HG02870 (cell line): Measurements from ENCODE around the gene CYTH3.
A peak's percentile ranks its signal among the peaks of the same experiment; 100 is the strongest.

ENCODE experiments used
- ATAC-seq: cut with Tn5 transposase; IDR thresholded peaks from one replicate; pipeline ENCODE4 v1.9.1; 2021; ENCODE audit warnings: mild to moderate bottlenecking, moderate library complexity; ENCODE audit not compliant: unreplicated experiment

The CYTH3 gene

DNA sequence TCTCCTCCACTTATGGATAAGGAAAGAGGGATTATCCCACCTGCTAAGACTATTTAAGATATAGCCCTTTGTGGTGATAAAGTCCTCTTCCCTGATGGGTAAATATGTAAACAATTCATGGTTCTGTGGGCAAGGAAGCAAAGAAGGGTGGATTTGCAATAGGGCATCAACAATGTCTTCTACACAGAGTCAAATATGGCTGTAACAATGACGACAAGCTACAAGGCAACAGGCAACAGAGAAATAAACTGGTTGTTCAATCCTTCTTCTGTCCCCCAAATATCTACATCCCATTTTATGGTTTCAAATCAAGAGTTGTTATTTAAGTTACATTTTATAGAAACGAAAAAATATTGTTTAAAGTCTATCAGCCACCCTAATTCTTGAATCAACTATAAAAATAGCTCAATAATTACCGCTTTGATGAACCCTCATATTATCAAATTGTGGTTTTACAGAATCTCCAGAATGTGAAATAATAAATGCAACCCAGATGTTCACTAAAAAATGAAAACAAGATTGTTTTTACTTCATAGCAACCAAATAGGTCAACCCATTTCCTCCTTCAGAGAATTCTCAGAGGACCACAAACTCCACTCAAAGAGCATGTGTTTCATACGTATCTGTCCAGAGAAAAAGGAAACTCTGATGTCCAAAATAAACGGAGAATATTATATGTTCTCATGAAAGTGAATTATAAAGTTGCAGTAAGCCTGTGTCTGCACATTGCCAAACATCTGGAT lies 13.8 kb downstream of the CYTH3 start:
- no peak for ATAC-seq

DNA sequence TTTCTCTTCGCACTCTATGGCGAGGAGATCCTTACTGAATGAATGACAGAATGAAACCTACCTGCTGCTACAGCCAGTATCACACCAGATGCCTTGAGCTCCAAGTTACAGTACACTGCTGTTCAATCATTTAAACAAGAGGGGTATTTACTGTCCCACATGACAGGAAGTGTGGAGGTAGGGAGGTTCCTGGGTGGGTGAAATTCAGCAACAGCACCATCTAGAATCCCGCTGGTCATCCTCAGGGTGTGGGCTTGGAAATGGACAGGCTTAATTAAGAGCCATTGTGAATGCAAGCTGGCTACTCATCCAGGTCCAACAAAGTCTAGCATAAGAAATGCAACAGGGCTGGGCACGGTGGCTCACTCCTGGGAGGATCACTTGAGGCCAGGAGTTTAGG lies 14.7 kb downstream of the CYTH3 start:
- ATAC-seq: no peak

DNA sequence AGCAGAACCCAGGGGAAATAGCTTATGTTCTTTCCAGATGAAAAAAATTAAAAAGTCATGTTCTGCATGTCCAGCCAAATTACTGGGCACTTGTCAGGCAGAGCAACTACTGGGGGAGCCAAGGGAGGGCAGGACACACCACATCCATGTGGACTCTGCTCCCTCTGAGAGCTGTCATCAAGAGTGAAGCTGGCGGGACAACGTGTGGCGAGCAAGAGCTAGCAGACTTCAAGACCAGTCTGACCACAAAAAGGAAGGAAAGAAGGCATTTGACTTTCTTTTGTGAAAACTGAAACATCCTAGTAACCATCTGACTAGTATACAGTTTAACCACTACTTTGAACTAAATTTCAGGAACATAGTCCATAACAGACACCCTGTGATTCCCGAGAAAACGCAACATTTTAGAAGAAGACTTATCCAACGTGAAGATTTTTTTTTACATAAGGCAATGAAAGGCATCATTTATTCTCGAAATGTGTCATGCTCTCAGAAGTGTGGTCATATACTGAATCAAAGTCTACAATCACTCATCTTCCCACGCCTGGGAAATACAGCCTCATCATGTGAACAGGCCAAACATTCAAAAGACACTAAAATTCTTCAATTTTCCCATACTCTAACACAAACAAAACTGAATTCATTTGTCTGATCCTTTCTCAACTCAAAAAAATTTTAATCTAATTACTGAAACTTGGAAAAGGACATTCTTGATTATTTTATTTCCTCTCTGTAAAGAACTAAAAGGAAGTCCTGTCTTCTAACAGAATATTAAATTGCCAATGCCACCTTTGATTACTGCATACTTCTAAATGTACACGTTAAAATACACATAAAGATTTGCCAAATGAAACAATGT lies 15.5 kb downstream of the CYTH3 start:
- peak; percentile 84 for ATAC-seq

DNA sequence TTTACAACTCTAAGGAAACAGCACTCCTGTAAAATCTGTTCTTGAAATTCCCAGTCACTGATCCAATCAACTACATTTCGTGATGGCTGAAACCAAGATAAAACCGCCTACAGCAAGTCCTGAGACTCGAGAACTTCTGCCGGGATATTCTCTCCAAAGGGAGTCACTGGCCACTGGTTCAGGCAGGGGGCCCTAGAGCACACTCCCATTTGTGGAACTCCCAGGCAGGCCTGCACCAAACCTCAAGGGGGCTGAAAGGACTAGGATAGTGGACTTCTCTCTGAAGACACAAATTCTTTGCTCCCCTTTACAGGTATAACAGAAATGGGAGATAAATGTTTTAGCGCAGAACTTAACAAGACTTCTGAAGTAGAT lies 16.3 kb downstream of the CYTH3 start:
- ATAC-seq: no peak

DNA sequence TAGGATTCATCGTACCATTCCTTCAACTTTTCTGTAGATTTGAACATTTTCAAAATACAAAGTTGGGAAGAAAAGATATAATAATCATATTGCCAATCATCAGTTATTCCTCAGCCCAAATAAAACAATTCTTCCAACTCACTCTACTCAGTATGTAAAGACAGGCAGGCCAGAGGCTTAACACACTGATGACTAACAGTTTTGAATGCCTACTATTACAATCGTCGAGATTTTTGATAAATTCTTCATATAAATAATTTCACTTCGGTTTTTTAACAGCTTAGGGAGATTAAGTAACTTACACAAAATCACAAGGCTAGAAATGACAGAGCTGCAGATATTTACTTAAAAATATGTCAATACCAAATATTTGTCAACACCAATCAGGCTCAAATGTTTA lies 17.6 kb downstream of the CYTH3 start:
- no peak for ATAC-seq

DNA sequence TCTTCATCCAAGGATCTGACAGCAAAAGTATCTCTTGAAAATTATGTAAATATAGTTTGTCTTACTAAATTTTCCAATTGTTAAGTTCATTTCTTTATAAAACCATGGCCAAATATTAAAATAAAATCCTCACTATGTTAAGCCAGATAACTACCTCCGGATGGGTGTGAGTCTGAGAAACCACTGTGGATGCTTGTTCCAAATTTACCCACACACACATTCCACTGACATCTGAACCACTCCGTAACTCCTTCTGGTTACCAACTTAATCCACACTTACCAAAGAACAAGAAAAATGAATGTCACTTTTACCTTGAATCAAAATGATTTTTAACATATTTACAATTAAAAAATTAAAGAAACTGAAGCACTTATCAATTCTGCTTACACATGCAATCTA lies 19.7 kb downstream of the CYTH3 start:
- no peak for ATAC-seq

DNA sequence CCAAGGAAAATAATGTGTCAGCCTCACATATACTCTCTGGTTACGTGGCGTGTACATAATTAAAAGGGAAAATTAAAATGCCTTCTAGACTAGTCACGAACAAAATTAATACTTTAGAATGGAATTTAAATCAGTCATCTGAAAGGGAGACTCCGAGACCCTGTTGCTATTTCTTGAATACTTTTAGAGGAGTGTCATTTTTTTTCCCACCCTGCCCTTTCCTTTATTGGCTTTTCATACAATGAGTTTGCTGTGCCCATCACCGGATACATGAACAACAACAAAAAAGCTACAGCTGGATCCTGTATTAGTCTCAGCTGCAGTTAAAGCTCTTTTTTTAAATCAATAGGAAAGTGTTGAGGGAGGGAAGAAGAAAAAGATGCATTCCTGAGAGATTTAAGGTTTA lies 20.1 kb downstream of the CYTH3 start:
- ATAC-seq: no peak

DNA sequence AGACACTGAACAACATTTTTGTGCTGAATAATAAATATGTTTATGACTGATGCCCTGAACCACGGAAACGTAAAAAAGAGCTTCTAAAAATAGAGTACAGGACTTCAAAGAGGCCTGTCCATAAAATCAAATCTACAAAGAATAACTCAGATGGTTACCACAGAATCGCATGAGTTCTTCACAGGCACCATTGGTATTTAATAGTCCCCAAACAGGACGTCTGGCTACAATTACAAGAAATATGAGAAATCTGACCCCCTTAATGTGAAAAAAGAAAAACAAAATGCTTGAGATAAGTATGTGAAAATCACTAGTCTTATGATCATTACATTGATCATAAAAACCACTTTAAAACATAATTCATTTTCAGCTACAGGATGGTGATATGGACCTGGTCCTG lies 20.8 kb downstream of the CYTH3 start:
- no peak for ATAC-seq

DNA sequence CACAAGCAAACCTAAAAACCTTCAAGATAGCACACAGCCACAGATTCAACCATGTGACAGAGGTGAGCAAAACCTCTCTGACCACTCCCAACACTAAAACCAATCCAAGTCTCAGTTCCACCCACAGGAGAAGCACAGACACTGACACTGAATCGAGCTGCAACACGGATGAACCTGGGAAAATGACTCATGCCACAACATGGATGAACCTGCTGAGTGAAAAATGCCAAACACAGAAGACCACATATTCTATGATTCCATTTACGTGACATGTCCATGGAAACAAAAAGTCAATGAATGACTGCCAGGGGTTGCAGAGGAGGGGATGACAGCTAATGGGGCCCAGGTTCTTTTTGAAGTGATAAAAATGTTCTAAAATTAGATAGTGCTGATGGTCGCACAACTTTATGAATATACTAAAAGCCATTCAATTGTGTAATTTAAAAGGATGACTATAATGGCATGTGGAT lies 22.0 kb downstream of the CYTH3 start:
- ATAC-seq: peak; percentile 92

DNA sequence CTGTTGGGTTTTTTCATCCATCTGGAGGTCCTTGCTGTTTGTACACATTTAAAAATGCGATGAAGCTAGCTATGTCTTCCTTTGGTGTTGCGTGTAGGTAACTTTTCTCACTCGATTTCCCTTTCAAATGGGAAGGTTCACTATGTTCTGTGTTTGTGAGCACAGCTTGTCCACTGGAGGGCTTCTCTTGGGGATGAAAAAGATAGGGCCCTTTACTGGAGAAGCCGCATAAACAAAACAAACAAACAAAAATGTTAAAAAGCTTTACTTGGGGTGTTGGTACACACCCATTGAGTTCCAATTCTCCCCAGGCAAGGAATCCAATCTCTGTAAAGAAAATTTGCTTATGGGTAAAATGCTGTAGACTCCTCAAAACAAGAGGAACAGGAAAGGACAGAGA lies 23.4 kb downstream of the CYTH3 start:
- no peak for ATAC-seq

DNA sequence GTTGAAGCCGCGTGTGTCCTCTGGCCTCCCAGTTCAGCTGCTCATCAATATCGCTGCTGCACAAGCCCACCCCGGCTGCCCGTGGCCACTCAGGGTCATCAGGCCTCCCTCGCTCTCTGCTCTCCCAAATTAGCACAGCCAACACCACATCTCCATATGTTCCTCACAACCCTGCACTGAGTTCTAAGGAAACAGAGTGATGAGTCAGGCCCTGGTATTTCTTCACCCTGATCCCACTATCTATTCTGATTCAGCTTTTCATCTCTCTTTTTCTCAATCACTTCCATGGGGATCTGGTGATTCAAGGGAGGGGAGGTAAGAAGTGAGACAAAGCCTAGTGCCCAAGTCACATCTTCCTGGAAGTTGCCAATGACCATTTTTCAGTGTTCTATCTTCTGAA lies 23.8 kb downstream of the CYTH3 start:
- ATAC-seq: no peak

DNA sequence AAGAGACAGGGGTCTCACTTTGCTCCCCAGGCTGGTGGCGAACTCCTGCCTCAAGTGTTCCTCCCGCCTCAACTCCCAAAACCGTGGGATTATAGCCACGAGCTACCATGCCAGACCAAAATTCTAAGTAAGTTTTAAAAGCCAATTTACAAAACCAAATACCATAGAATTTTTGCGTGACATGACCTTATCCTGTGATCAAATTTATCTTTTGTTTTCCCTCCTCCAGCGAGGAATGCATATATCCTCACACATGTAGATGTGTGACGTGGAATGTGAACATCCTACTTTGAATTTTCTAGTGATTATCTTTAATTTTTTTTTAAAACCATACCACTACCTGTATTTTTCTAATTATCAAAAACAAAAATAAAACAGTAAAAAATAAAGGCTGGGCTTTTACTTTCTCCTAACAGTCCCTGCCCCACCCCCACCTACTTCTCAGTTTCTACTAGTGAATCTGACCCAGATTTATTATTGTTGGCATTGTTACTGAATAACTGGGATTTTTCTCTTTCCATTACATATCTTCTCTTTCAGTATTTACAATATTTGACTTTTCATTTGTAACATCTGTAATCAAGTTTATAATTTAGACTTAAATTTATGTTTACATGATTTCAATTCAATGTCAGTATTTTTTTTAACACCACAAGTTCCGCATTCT lies 26.0 kb downstream of the CYTH3 start:
- no peak for ATAC-seq

DNA sequence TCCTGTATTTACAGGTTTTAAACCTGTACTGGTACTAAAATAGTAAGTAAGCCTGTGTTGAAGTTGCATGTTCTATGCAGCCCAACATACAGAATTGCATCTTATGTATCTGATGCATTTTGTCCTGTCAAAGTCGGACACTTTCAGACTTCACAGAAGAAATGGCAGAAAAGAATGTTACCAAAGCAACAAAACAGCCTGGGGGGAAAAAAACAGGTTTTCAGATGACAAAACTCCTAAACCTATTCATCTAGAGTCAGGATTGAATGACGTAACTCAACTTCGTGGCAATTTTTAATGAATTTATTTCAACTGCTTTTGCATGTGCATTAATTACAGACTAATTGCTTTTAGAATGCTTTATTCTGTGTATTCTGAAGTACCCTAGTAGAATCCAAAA lies 28.4 kb downstream of the CYTH3 start:
- ATAC-seq: no peak

DNA sequence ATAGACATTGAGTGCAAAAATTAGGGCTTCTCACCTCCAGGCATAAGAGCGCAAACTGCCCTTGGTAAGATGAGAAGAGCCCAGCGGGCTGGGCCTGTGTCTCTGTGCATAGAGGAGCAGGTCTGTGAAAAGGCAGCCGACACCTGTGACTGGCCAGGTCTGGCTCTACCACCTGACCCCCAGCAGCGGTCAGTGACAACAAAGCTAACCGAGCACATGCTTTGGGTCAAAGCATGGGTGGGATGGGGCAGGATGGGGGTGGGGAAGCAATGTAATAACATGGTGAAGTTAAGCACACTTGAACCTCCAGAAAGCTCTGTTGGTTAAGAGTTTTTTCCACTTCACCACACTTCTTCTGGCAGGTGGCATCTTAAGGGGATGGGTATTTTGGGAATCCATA lies 29.3 kb downstream of the CYTH3 start:
- ATAC-seq: no peak

DNA sequence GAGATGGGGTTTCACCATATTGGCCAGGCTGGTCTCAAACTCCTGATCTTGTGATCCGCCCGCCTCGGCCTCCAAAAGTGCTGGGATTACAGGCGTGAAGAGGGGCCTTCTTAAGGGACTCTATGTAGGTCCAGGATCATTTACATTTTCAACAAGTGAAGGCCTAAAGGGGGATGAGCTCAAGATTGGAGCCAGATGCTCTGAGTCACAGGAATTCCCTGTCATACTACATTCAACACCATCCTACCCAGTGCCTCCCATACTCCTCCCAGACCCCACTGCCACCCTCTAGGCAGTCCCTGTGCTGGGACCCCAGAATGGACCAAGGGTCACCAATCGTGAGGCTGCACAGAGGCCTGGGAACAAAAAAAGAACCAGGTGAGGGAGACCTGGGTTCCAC lies 29.9 kb downstream of the CYTH3 start:
- no peak for ATAC-seq

DNA sequence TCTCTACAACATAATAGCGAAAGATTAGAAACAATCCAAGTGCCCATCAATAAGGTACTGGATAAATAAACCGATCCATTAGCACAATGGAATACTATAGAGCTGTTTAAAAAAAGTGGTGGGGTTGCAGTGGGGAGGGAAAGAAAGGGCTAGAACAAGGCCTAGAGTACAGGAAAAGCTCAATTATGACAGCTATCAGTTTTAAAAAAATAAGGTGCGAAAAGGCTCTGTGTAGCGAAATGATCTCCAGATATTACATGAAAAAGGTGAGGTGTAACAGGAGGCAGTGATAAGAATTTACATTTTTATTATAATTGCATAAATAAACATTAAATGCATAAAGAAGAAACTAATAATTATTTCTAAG lies 30.8 kb downstream of the CYTH3 start:
- no peak for ATAC-seq

DNA sequence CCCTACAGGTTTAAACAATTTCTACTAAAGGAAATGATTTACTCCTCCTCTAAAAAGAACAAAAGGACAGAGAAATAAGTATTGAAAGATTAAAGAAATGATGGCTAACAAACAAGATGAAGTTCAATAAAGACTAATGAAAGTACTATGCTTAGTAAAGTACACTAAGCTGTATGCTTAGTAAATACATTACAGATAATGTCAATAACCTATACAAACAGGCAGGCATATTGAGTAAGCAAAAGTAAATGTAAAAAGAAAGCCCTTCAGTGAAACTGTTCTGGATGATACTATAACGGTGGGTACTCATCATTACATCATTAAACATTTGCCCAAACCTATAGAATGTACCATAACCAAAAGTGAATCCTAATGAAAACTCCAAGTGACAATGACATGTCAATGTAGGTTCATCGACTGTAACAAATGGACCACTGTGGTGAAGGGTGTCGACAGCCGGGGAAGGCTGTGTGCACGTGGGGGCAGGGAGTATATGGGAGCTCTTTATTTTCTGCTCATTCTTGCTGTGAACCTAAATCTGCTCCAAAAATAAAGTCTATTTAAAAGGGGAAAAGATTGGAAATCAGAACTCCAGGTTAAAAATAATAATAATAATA lies 34.0 kb downstream of the CYTH3 start:
- ATAC-seq: no peak

DNA sequence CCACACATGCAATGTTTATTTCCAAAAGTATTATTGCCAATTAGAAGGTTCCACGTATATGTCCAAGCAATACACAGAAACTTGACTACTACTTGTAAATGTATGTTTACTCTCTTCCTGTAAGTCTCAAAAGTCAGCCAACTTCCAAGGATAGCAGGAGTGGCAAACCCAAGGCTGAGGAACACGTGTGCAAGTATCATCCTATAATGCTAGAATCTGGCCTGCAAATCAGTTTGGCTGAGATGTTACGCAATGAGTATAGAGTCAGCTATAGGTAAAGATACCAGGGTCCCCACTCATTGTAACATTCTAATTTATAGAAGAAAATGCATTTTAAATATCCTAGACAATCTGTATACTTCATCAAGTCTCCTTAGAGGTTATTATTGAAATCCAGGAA lies 34.7 kb downstream of the CYTH3 start:
- no peak for ATAC-seq

DNA sequence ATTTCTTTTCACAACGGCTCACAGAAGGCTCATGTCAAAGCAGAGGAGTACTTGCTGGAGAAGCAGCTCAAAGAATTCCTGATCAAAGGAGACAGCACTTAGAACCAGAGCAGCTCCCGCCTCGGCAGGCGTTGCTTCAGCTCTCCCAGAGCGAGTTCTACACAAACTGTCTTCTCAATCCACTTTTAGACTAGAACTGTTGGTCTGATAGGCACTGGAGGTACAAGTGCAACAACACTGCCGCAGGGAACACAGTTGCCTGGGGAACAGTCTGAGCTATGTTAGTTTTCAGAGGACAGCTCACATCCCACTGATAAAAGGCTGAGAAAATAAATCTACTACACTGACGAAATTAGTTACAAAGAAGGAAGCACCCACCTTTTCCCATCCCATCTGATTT lies 35.4 kb downstream of the CYTH3 start:
- ATAC-seq: no peak

DNA sequence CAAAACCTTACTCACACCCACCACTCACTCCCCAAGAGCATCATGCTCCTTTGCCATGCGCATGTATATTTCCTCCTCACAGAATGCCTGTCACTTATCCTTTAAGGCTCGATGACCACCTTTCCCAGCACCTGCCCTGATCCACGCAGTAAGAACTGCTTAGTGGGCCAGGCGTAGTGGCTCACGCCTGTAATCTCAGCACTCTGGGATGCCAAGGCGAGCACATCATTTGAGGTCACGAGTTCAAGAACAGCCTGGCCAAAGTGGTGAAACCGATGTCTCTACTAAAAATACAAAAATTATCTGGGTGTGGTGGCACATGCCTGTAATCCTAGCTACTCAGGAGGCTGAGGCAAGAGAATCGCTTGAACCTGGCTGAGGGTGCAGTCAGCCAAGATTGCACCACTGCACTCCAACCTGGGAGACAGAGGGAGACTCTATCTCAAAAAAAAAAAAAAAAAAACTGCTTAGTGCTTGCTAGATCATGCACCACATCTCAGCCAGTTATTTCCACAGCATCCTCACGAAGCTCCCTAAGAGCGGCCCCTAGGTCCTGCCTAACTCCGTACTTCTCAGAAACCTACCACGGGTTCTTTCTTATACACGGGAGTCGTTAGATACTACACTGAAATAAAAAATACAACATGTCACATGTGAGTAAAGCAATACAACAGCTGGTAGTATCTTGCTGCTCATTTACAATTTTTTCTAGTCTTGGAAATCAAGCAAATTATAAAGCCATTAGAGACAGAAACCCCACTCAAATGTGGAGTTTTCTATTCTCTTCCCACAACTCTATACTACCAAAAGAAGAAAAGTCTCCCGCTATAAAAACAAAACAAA lies 37.2 kb downstream of the CYTH3 start:
- no peak for ATAC-seq

DNA sequence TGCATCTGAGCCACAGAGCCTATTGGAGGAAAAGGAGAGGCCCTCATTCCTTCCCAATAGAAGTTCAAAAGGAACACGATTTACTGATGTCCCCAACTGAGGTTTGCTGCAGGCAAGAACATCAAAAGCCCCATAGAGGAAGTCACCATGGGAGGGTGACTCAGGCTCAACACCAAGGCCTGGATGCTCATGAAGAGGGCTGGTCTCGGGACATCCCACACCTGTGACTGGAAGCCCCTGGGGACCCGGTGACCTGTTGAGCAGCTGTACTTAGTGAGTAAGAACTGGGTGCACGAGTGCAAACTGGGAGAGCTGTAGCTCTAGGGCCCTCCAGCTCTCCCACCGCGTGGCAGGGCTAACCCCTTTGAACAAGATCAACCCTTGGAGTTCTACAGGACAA lies 38.0 kb downstream of the CYTH3 start:
- ATAC-seq: peak; percentile 57
